PC-3 (cell line): ENCODE measurements around the gene PSMG3.

Experiments
- EZH2 ChIP-seq: fragments of 300-600 bp; sonication (generic); IDR thresholded peaks from one replicate; pipeline ENCODE4 v1.6.1; 2017; ENCODE audit warnings: antibody characterized with exemption, mild to moderate bottlenecking, low read length; ENCODE audit not compliant: unreplicated experiment
- TF ChIP-seq, protein P1 (sequence below): fragments of 300-600 bp; sonication (generic); conservative IDR thresholded peaks from 2 replicates; pipeline ENCODE4 v1.5.1; 2017; ENCODE audit warnings: antibody characterized with exemption, low read depth, mild to moderate bottlenecking, low read length

DNA sequence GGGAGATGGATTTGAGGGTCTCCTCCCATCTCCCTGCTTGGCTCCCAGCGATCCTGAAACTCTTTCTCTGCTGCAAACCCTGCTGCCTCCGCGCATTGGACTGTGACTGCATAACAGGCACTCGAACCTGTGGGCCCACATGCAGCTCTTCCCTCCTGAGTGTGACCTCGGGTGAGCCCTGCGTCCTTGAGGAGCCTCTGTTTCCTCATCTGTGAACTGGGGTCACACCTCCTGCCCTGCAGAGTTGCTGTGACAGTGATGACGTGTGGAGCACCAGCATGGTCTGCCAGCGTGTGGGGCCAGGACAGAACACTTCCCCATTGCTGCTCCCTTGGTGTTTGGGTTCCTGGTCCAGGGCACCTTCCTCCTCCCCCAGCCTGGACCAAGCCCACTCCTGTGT is 46.9 kb upstream of the PSMG3 start:
- TF ChIP-seq, protein P1, sequence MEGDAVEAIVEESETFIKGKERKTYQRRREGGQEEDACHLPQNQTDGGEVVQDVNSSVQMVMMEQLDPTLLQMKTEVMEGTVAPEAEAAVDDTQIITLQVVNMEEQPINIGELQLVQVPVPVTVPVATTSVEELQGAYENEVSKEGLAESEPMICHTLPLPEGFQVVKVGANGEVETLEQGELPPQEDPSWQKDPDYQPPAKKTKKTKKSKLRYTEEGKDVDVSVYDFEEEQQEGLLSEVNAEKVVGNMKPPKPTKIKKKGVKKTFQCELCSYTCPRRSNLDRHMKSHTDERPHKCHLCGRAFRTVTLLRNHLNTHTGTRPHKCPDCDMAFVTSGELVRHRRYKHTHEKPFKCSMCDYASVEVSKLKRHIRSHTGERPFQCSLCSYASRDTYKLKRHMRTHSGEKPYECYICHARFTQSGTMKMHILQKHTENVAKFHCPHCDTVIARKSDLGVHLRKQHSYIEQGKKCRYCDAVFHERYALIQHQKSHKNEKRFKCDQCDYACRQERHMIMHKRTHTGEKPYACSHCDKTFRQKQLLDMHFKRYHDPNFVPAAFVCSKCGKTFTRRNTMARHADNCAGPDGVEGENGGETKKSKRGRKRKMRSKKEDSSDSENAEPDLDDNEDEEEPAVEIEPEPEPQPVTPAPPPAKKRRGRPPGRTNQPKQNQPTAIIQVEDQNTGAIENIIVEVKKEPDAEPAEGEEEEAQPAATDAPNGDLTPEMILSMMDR, result no peak
- TF ChIP-seq EZH2, result no peak
